Neuronal stem cell (in vitro differentiated cells): ENCODE data around the gene CABP2.
A peak's percentile ranks its signal among the peaks of the same experiment; 100 is the strongest.
"Not testable (repeated sequence)": the region's sequence is repeated elsewhere in the genome, so short reads cannot be mapped to it uniquely, and the experiment has no call there.

Source experiments
- DNase-seq: peaks from one replicate; pipeline ENCODE4 v3.0.0-alpha.2; 2013; ENCODE audit warnings: low spot score
- H2AFZ ChIP-seq: one replicate; pipeline ENCODE4 v1.6.1; 2013; ENCODE audit warnings: mild to moderate bottlenecking, low read length, inconsistent platforms
- H2AK5ac ChIP-seq: 2 replicates; pipeline ENCODE4 v1.6.1; 2013; ENCODE audit warnings: low read depth, mild to moderate bottlenecking, inconsistent platforms, low read length, moderate library complexity, mixed read lengths
- H2BK120ac ChIP-seq: 2 replicates; pipeline ENCODE4 v1.6.1; 2013; ENCODE audit warnings: low read depth, mild to moderate bottlenecking, inconsistent platforms, low read length, moderate library complexity, mixed read lengths
- H2BK12ac ChIP-seq: one replicate; pipeline ENCODE4 v1.6.1; 2013; ENCODE audit warnings: low read length, inconsistent platforms
- H2BK15ac ChIP-seq: 2 replicates; pipeline ENCODE4 v1.6.1; 2013; ENCODE audit warnings: mild to moderate bottlenecking, low read length, inconsistent platforms, mixed read lengths
- H2BK5ac ChIP-seq: one replicate; pipeline ENCODE4 v1.6.1; 2013; ENCODE audit warnings: inconsistent platforms, mild to moderate bottlenecking, low read length, moderate library complexity
- H3K14ac ChIP-seq: one replicate; pipeline ENCODE4 v1.6.1; 2013; ENCODE audit warnings: low read length, inconsistent platforms
- H3K18ac ChIP-seq: 2 replicates; pipeline ENCODE4 v1.6.1; 2013; ENCODE audit warnings: low read length, inconsistent platforms
- H3K23ac ChIP-seq: 2 replicates; pipeline ENCODE4 v1.6.1; 2013; ENCODE audit warnings: low read depth, mild to moderate bottlenecking, mixed read lengths, low read length, inconsistent platforms; ENCODE audit not compliant: poor library complexity
- H3K27ac ChIP-seq: replicated peaks from 3 replicates; pipeline ENCODE4 v1.5.1; 2013; ENCODE audit warnings: low read length, inconsistent platforms
- H3K27me3 ChIP-seq, 3 experiments: 2 replicates each; pipeline ENCODE4 v1.6.1; 2013; ENCODE audit warnings: low read length in 3 of 3, mild to moderate bottlenecking in 2 of 3, inconsistent platforms in 1 of 3, low read depth in 1 of 3, mixed read lengths in 1 of 3, moderate library complexity in 1 of 3; ENCODE audit not compliant: control insufficient read depth in 3 of 3, insufficient read depth in 3 of 3
- H3K36me3 ChIP-seq, 2 donors: replicated peaks in 1 of 2; 2 replicates each; pipeline ENCODE4 v1.6.1; 2013; ENCODE audit warnings: low read length in 2 of 2; ENCODE audit not compliant: control insufficient read depth in 2 of 2, insufficient read depth in 2 of 2
- H3K4ac ChIP-seq: 2 replicates; pipeline ENCODE4 v1.6.1; 2013; ENCODE audit warnings: inconsistent platforms, mild to moderate bottlenecking, low read length, moderate library complexity
- H3K4me1 ChIP-seq, 2 donors: 1 replicate in 1 of 2; 2 replicates in 1 of 2; pipeline ENCODE4 v1.6.1; 2013; ENCODE audit warnings: low read length in 2 of 2, low read depth in 1 of 2; ENCODE audit not compliant: control insufficient read depth in 2 of 2, insufficient read depth in 1 of 2
- H3K4me2 ChIP-seq: one replicate; pipeline ENCODE4 v1.6.1; 2013; ENCODE audit warnings: mild to moderate bottlenecking, low read length, inconsistent platforms; ENCODE audit not compliant: insufficient read depth, poor library complexity, severe bottlenecking
- H3K4me3 ChIP-seq, 2 donors: 2 replicates each; pipeline ENCODE4 v1.5.1; 2013; ENCODE audit warnings: low read length in 2 of 2, mild to moderate bottlenecking in 2 of 2, inconsistent platforms in 1 of 2, moderate library complexity in 1 of 2
- H3K79me1 ChIP-seq: one replicate; pipeline ENCODE4 v1.6.1; 2013; ENCODE audit warnings: low read depth, mild to moderate bottlenecking, inconsistent platforms, low read length, moderate library complexity
- H3K9ac ChIP-seq: one replicate; pipeline ENCODE4 v1.6.1; 2013; ENCODE audit warnings: mild to moderate bottlenecking, low read depth, low read length, inconsistent platforms; ENCODE audit not compliant: poor library complexity
- H3K9me3 ChIP-seq, 2 donors: replicated peaks in 1 of 2; 2 replicates each; pipeline versions ENCODE3 to v1.6.1; 2013; ENCODE audit warnings: low read length in 2 of 2, mild to moderate bottlenecking in 2 of 2, inconsistent platforms in 1 of 2, low read depth in 1 of 2, mixed read lengths in 1 of 2, moderate library complexity in 1 of 2; ENCODE audit not compliant: control insufficient read depth in 2 of 2, insufficient read depth in 1 of 2
- H4K8ac ChIP-seq: one replicate; pipeline ENCODE4 v1.6.1; 2013; ENCODE audit warnings: low read depth, mild to moderate bottlenecking, inconsistent platforms, low read length, moderate library complexity
- H4K91ac ChIP-seq: one replicate; pipeline ENCODE4 v1.6.1; 2013; ENCODE audit warnings: low read length, low read depth, mild to moderate bottlenecking, inconsistent platforms; ENCODE audit not compliant: poor library complexity
- whole genome bisulfite sequencing, 2 donors: extraction: QIAGEN DNeasy Blood & Tissue Kit; methylation state at CpG; one replicate each; pipeline ENCODE4 v1.1.7; 2013; ENCODE audit warnings: missing lambda C conversion rate in 2 of 2, mixed read lengths in 1 of 2; ENCODE audit not compliant: insufficient read length in 2 of 2, insufficient replicate concordance in 1 of 2; ENCODE audit errors: extremely low coverage in 2 of 2; 5-methylcytosine and 5-hydroxymethylcytosine counted together

The CABP2 gene

DNA sequence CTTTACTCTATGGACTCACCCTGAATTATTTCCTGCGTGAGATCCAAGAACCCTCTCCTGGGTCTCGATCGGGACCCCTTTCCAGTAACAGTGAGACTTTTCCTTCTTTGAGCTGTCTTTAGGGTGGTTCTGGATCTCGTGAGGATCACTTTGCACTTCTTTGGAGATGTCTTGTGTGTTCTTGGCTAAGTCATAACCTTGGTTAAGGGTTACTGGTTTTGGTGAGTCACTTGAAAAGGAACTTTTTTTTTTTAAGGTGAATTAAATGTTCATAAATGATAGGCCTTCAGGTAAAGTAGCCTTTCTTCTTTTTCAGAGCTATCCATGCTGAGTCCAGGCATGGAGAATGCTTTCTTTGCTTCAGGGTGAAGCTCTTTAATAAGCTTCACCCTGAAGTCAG lies 41.0 kb upstream of the CABP2 start:
- H2BK12ac ChIP-seq: no peak overlapping the region
- H3K27ac ChIP-seq: no peak overlapping the region
- H2AFZ ChIP-seq: no peak overlapping the region
- no peak overlapping the region for H2BK15ac ChIP-seq
- no peak for DNase-seq
- H3K4me1 ChIP-seq: no peaks in the 10 kb centered on the region
- no peak overlapping the region for H3K4me2 ChIP-seq
- no peak overlapping the region for H3K9ac ChIP-seq
- H2AK5ac ChIP-seq: no peak overlapping the region
- H4K91ac ChIP-seq: no peak overlapping the region
- H3K79me1 ChIP-seq: no peaks in the 10 kb centered on the region
- WGBS, 2 donors: no CpG with 5 or more reads among the region's 4 CpGs
- no peaks in the 10 kb centered on the region for H3K36me3 ChIP-seq
- H3K4me3 ChIP-seq: no peak overlapping the region
- no peak overlapping the region for H3K18ac ChIP-seq
- H3K9me3 ChIP-seq: no peaks in the 10 kb centered on the region
- H3K14ac ChIP-seq: no peak overlapping the region
- no peak overlapping the region for H4K8ac ChIP-seq
- H3K27me3 ChIP-seq: peaks cover 0 to 6% (median 0%) of the 10 kb centered on the region in 3 experiments
- H2BK5ac ChIP-seq: no peak overlapping the region
- no peak overlapping the region for H2BK120ac ChIP-seq
- H3K23ac ChIP-seq: no peak overlapping the region
- H3K4ac ChIP-seq: no peak overlapping the region

DNA sequence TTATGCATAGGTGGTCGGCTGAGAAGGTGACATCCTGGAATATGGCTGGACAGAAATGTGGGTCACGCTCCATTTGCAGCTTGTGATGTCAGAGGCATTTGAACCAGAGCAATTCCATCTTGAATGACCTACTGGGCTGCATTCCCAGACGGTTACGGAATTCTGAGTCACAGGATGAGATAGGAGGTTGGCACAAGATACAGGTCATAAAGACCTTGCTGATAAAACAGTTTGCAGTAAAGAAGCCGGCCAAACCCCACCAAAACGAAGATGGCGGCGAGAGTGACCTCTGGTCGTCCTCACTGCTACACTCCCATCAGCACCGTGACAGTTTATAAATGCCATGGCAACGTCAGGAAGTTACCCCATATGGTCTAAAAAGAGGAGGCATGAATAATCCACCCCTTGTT lies 40.5 kb upstream of the CABP2 start:
- not testable (repeated sequence) for H3K14ac ChIP-seq, H3K9me3 ChIP-seq, H4K91ac ChIP-seq, H2AK5ac ChIP-seq, H2BK15ac ChIP-seq, H3K4me1 ChIP-seq, H3K36me3 ChIP-seq, H3K79me1 ChIP-seq, H3K4me2 ChIP-seq, H2BK120ac ChIP-seq, H2AFZ ChIP-seq, H3K4me3 ChIP-seq, H2BK12ac ChIP-seq, H3K23ac ChIP-seq, H3K27ac ChIP-seq, H3K9ac ChIP-seq, H4K8ac ChIP-seq, DNase-seq, H3K18ac ChIP-seq, H3K27me3 ChIP-seq, H2BK5ac ChIP-seq, H3K4ac ChIP-seq
- no CpG with 5 or more reads among the region's 11 CpGs for WGBS, 2 donors

DNA sequence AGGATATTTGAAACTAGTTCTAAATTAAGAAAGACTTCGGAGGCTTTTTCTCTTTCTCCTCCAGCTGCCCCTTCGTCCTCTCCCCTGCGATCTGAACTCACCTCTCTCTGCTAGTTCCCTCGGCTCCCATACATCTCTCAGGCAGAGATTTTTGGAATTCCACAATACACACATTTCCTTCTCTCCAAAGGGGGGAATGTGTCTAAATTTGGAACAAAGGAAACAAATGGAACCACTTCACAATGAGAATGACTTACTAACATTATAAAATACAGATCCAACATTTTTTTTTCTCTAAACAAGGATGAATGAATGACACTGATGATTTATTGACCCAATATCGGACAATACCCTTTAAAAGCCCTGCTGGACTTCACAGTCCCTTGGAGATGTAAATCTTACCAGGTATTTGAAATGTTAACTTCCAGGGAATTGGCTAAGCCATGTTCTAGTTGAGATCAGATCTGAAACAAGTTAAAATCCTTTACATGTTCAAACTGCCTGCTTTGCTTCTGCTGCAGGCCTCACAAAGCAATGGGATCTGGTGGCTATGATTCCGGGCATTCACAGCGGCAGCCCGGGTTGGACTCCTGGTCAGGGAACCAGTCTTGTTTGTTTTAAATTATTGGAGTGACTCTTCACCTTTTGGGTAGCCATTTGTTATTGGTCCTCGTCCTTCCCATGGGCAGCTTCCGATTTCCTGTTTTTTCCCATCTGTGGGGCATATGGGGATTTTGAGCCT lies 39.9 kb upstream of the CABP2 start:
- no peak overlapping the region for H3K23ac ChIP-seq

DNA sequence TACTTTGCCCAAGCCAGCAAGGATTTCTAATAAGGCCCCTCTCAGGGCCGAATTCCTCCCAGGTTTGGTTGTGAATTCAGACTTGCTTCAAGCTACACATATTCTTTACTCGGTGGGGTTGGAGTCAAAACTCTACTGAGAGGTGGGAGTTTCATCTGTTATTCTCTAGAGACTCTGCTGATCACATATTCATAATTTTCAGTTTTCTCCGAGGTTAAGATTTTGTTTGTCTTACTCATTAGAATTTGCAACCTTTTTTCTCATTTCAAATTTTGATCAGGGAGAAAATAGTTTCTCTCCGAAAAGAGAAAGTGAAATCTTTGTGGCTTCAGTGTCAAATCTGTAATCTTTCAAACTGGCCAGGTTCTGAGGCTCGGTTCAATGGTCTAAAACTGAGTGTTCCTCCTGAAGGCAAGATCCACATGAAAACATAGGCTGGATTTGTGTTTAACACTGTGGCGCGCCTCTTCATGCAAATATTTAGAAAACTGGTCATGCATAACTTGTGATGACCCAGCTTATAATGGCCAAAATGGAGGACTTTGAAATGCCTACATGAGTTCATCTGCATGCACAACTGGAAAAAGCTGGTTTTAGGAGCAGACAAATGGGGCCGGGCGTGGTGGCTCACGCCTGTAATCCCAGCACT lies 38.8 kb upstream of the CABP2 start:
- no peak overlapping the region for H2BK15ac ChIP-seq
- H3K4ac ChIP-seq: no peak overlapping the region
- no peak overlapping the region for H2AK5ac ChIP-seq
- H4K91ac ChIP-seq: no peak overlapping the region
- no peaks in the 10 kb centered on the region for H3K36me3 ChIP-seq
- no peaks in the 10 kb centered on the region for H3K4me1 ChIP-seq
- H2BK5ac ChIP-seq: no peak overlapping the region
- H3K4me3 ChIP-seq: no peak overlapping the region
- no peak overlapping the region for H4K8ac ChIP-seq
- peaks cover 0 to 3% (median 0%) of the 10 kb centered on the region in 3 experiments for H3K27me3 ChIP-seq
- no peak overlapping the region for H3K27ac ChIP-seq
- no peak overlapping the region for H2BK120ac ChIP-seq
- DNase-seq: no peak
- no peak overlapping the region for H3K14ac ChIP-seq
- no peaks in the 10 kb centered on the region for H3K9me3 ChIP-seq
- H3K18ac ChIP-seq: no peak overlapping the region
- no peak overlapping the region for H3K4me2 ChIP-seq
- H3K23ac ChIP-seq: no peak overlapping the region
- H2BK12ac ChIP-seq: no peak overlapping the region
- peak overlapping the region; percentile 40 for H2AFZ ChIP-seq
- H3K79me1 ChIP-seq: no peaks in the 10 kb centered on the region
- whole genome bisulfite sequencing, 2 donors: no CpG with 5 or more reads among the region's 10 CpGs
- no peak overlapping the region for H3K9ac ChIP-seq

More for the DNA sequence above, 39.9 kb upstream of the CABP2 start:
- no peak overlapping the region for H3K4ac ChIP-seq
- H3K4me3 ChIP-seq: no peak overlapping the region
- DNase-seq: no peak
- WGBS, 2 donors: no CpG with 5 or more reads among the region's 10 CpGs
- no peak overlapping the region for H3K14ac ChIP-seq
- no peaks in the 10 kb centered on the region for H3K9me3 ChIP-seq
- H3K18ac ChIP-seq: no peak overlapping the region
- H4K8ac ChIP-seq: no peak overlapping the region
- H2BK5ac ChIP-seq: no peak overlapping the region
- H3K27ac ChIP-seq: no peak overlapping the region
- H2AK5ac ChIP-seq: no peak overlapping the region
- no peak overlapping the region for H4K91ac ChIP-seq
- no peaks in the 10 kb centered on the region for H3K4me1 ChIP-seq
- no peaks in the 10 kb centered on the region for H3K79me1 ChIP-seq
- no peak overlapping the region for H3K9ac ChIP-seq
- H2AFZ ChIP-seq: peak overlapping the region; percentile 15
- H3K4me2 ChIP-seq: no peak overlapping the region
- H2BK15ac ChIP-seq: no peak overlapping the region
- no peak overlapping the region for H2BK120ac ChIP-seq
- peaks cover 0 to 6% (median 0%) of the 10 kb centered on the region in 3 experiments for H3K27me3 ChIP-seq
- H2BK12ac ChIP-seq: no peak overlapping the region
- H3K36me3 ChIP-seq: no peaks in the 10 kb centered on the region
